Nephron (organoid): Measurements from ENCODE around the gene CYP27C1.
"Not testable (repeated sequence)": the region's sequence is repeated elsewhere in the genome, so short reads cannot be mapped to it uniquely, and the experiment has no call there.

Experiments
- H3K27ac Mint-ChIP-seq, 3 experiments: 2 replicates each; pipeline ENCODE4 v1.8.0; 2020; ENCODE audit warnings: mixed read lengths in 3 of 3, mild to moderate bottlenecking in 2 of 3, moderate library complexity in 1 of 3
- H3K27me3 Mint-ChIP-seq: 2 replicates; pipeline ENCODE4 v1.8.0; 2021; ENCODE audit warnings: low read depth, mild to moderate bottlenecking, moderate library complexity, mixed read lengths
- H3K36me3 Mint-ChIP-seq: 2 replicates; pipeline ENCODE4 v1.8.0; 2020; ENCODE audit warnings: low read depth, mixed read lengths
- H3K4me1 Mint-ChIP-seq: 2 replicates; pipeline ENCODE4 v1.8.0; 2020; ENCODE audit warnings: mixed read lengths
- H3K4me3 Mint-ChIP-seq, 3 experiments: 2 replicates each; pipeline ENCODE4 v1.8.0; 2020; ENCODE audit warnings: mild to moderate bottlenecking in 3 of 3, mixed read lengths in 3 of 3, moderate library complexity in 2 of 3
- H3K9me3 Mint-ChIP-seq: 2 replicates; pipeline ENCODE4 v1.8.0; 2020; ENCODE audit warnings: mixed read lengths
- CTCF ChIP-seq, 3 experiments: fragments of 200-600 bp; sonication (generic); IDR thresholded peaks; one replicate each; pipeline ENCODE4 v1.5.0; 2021; ENCODE audit warnings: antibody characterized with exemption in 3 of 3; ENCODE audit not compliant: unreplicated experiment in 3 of 3

The CYP27C1 gene

GRCh38 chr2:127233710-127234109 lies 13.6 kb upstream of the CYP27C1 start:
- Mint-ChIP-seq H3K4me1 (peaks cover 3% of the 10 kb centered on the region), H3K9me3 (peaks cover 24% of the 10 kb centered on the region), H3K4me3 (no peak overlapping the region), H3K27me3 (peaks cover 4% of the 10 kb centered on the region), H3K36me3 (peaks cover 5% of the 10 kb centered on the region), H3K27ac (no peak overlapping the region)
- no peak for TF ChIP-seq CTCF (IDR thresholded peaks at IDR 0.05; ENCODE audit: unreplicated experiment in 3 of 3)

- Mint-ChIP-seq H3K36me3 (no peaks in the 10 kb centered on the region), H3K4me1 (peaks cover 13% of the 10 kb centered on the region)
Measured at GRCh38 chr2:127231130-127231865, 11.2 kb upstream of the CYP27C1 start.

GRCh38 chr2:127229555-127229954 lies 9.5 kb upstream of the CYP27C1 start:
- peaks cover 27% of the 10 kb centered on the region for H3K4me1 Mint-ChIP-seq
- TF ChIP-seq CTCF (IDR thresholded peaks at IDR 0.05; ENCODE audit: unreplicated experiment in 3 of 3), result no peak
- peaks cover 21% of the 10 kb centered on the region for H3K27me3 Mint-ChIP-seq
- H3K9me3 Mint-ChIP-seq, result peaks cover 3% of the 10 kb centered on the region
- H3K4me3 Mint-ChIP-seq, result no peak overlapping the region
- H3K27ac Mint-ChIP-seq, result no peak overlapping the region
- H3K36me3 Mint-ChIP-seq, result no peaks in the 10 kb centered on the region

More at GRCh38 chr2:127231130-127231865, 11.2 kb upstream of the CYP27C1 start:
- Mint-ChIP-seq H3K27me3 (peaks cover 7% of the 10 kb centered on the region), H3K27ac (no peak overlapping the region), H3K9me3 (peaks cover 10% of the 10 kb centered on the region), H3K4me3 (no peak overlapping the region)
- no peak for TF ChIP-seq CTCF (IDR thresholded peaks at IDR 0.05; ENCODE audit: unreplicated experiment in 3 of 3)

GRCh38 chr2:127228102-127228501 lies 8.0 kb upstream of the CYP27C1 start:
- peaks cover 3% of the 10 kb centered on the region for H3K9me3 Mint-ChIP-seq
- peaks cover 38% of the 10 kb centered on the region for H3K4me1 Mint-ChIP-seq
- no peak for TF ChIP-seq CTCF (IDR thresholded peaks at IDR 0.05; ENCODE audit: unreplicated experiment in 3 of 3)
- no peaks in the 10 kb centered on the region for H3K36me3 Mint-ChIP-seq
- H3K4me3 Mint-ChIP-seq, result no peak overlapping the region
- H3K27me3 Mint-ChIP-seq, result peaks cover 17% of the 10 kb centered on the region
- H3K27ac Mint-ChIP-seq, result no peak overlapping the region

- H3K27me3 Mint-ChIP-seq, result peaks cover 17% of the 10 kb centered on the region
- not testable (repeated sequence) for H3K27ac Mint-ChIP-seq, H3K36me3 Mint-ChIP-seq, H3K4me3 Mint-ChIP-seq, H3K9me3 Mint-ChIP-seq
- peaks cover 41% of the 10 kb centered on the region for H3K4me1 Mint-ChIP-seq
Measured at GRCh38 chr2:127227264-127227660, 7.2 kb upstream of the CYP27C1 start.

- Mint-ChIP-seq H3K9me3 (peaks cover 3% of the 10 kb centered on the region), H3K36me3 (no peaks in the 10 kb centered on the region), H3K4me1 (peaks cover 41% of the 10 kb centered on the region), H3K4me3 (peak overlapping the region in 1 of 3 experiments; percentile 57), H3K27me3 (peaks cover 17% of the 10 kb centered on the region), H3K27ac (peak overlapping the region in 2 of 3 experiments; percentile 3 to 23)
- no peak for TF ChIP-seq CTCF (IDR thresholded peaks at IDR 0.05; ENCODE audit: unreplicated experiment in 3 of 3)
Measured at GRCh38 chr2:127226520-127227263, 6.6 kb upstream of the CYP27C1 start.
